ENCODE measurements around the gene ATP10D.
A peak's percentile ranks its signal among the peaks of the same experiment; 100 is the strongest.
"Not testable (repeated sequence)": the region's sequence is repeated elsewhere in the genome, so short reads cannot be mapped to it uniquely, and the experiment has no call there.

ATP10D gene

DNA sequence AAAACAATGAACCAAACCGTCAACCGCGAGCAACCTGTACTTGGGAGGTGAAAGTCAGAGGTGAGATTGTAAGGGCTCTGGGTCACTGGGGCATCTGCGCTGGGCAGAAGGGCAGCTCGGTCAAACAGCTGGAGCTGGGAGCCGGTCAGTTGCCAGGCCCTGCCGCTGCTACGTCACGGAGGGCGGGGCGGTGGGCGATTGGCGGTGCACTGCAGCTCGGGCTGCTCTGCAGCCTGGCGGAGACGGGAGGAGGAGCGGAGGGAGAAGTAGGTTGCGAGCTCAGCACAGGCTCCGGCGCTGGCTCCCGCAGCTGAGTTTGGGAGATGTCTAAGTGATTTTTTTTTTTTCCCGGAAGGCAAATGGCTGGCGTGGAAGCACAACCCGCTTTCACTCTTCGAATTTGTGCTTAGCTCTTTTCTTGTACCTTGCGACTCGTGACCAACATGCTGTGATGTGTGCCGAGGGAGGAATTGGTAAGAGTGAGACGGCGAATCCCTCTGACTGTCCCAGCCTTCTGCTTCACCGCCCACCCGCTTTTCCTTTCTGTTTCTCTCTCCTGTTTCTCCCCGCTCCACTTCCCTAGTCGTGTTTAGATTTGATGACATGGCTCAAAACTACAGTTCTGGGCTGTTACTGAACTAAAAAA, at the start of gene ATP10D:
Gene ATP10D, plus strand, starts transcription at position 229 of the 646 bp plus-strand sequence. CDS start 27,266 bp downstream, outside the sequence.
- DNase-seq = peak; percentile 86

DNA sequence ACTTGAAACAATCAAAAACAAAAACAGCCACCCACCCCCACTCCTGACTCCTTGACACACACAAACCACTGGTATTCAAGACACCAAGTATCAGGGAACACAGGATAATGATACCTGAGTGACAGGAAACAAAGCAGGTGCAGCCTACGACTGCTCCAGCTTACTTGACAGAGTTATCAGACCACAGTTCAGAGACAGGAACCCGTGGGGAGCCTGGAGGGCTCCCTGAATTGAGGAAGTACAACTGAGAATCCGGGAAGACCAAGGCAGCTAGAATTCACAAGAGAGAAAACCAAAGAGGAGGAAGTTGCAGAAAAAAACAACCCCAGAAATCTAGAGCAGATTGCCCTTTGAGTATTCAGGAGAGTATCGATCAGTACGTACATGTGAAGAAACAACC, 42.1 kb upstream of the ATP10D start:
- peak; percentile 20 for DNase-seq

DNA sequence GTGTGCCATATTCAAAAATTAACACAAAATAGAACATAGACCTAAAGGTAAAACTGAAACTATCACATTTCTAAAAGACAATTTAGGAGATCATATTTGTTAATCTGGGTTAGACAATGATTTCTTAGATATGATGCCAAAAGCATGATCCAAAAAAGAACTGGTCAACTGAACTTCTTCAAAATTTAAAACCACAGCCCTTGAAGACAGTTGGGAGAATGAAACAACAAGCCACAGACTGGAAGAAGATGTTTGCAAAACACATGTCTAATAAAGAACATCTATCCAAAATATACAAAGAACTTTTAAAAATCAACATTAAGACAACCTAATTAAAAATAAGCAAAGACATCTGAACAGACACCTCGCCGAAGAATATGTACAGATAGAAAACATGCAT, 41.0 kb upstream of the ATP10D start:
- no peak for DNase-seq

DNA sequence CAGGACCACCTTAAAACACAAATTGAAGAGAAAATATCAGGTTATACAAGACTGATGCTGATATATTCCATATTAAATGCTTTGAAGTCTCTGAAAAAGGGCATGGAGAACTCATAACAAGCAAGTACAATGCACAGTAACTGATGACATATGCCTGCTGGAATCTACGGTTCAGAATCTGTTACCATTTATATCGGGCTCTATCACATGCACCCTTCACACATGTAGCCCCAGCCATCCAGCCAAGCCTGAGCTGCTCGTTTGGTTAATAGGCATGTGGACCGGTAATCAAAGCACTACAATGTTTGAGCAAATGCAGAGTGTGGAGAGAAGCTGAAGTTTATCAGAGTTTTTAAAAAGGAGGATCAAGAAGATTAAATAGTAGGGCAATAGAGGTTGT, 33.4 kb upstream of the ATP10D start:
- DNase-seq = no peak

DNA sequence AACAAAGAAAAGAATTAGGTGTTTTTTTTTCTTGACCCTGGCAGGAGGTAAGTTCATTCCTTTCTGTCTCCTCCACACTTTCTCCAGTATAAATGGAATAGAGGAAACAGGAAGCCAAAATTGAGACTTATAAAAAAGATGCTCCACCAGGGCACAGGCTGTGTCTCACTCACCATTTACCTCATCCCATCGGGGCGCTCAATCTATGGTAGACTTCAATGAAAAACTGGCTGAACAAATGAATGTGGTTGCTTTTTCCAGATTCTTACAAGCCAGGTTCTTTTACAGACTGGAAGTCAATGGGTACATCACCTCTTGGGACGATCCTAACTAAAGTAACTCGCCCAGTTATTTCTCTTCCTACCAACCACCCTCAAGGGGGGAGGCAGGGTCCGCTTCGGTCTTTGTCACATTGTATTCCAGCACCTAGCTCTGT, 22.3 kb upstream of the ATP10D start:
- DNase-seq = no peak

DNA sequence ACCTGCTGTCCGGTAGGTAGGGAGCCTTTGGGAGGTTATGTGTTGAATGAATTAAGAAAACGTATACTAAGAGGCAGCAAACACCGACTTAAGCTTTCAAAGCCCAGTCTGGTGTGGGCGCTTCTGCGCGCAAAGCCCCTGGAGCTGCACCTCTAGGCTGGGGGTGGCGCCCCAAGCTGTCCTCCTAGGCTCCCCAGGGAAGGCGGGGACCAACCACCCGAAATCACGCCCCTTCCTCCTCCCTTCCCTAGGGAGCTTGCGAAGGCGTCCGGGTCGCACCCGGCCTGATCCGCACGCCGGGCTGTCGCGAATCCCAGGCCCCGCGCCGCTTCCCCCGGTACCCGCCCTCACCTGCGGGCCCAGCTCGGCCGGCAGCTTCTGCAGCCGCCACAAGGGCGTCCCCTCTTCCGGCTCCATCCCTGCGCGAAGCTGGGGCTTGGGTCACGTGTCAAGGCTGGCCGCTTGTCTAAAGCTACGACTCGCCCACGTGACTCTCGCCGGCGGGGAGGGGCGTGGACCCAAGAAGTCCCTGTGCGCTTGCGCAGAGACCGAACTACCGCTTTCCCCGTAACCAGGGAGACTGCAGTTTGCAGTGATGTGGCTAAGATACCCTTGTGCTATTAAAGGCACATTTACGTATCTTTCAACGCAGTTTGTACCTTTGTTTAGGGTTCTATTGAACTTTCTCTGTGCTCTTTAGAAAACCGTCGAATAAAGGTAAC, 21.7 kb upstream of the ATP10D start, which contains the start of gene COMMD8:
Gene COMMD8, minus strand, starts transcription at position 468 of the 722 bp plus-strand sequence. Its CDS starts 51 bp downstream, at position 417.
- DNase-seq = peak; percentile 98

DNA sequence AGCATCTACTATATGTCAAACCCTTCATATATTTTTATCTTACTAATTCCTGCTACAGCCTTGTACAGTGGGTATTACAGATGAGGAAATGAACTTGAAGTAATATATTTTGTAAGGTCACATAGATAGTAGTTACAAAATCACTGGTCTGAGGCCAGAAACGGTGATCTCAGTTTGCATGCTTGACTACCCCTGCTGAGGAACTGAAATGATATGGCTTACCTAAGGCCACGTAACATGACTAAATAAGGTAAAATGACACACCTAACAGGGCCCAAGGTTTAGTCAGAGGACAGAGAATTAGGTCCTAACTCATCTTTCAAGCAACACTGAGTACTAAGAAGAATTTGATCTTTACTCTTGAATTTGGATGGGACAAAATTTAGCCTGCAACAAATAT, 20.1 kb upstream of the ATP10D start:
- DNase-seq = peak; percentile 31

DNA sequence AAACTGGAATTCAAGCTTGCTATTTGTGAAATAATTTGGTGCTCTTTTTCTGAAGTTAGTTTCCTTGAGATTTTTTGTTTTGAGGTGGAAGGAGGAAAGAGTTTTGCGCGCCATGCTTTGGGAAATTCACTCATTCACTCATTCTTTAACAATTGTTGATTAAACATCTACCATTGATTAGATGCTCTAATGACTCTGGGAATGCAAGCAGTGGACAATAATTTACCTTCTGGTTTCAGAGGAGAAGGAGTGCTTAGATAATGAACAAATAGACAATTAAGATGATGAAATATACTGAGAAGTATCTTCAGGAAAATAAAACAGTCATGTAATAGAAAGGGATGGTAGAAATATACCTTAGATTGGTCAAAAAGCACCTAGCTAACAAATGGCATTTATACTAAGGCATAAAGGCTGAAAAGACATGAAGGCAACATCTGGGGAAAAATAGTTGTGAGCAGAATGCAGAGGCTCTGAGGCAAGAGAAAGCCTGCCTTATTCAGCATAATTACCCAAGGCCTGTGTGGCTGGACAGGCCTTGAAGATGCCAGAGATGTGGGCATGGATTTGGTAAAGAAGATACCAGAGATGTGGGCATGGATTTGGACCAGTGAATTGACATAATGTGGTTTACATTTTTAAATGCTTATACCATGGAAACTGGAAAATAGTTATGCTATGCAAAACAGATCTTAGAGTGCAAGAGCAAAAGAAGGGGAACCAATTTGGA, 18.9 kb upstream of the ATP10D start:
- no peak for DNase-seq

DNA sequence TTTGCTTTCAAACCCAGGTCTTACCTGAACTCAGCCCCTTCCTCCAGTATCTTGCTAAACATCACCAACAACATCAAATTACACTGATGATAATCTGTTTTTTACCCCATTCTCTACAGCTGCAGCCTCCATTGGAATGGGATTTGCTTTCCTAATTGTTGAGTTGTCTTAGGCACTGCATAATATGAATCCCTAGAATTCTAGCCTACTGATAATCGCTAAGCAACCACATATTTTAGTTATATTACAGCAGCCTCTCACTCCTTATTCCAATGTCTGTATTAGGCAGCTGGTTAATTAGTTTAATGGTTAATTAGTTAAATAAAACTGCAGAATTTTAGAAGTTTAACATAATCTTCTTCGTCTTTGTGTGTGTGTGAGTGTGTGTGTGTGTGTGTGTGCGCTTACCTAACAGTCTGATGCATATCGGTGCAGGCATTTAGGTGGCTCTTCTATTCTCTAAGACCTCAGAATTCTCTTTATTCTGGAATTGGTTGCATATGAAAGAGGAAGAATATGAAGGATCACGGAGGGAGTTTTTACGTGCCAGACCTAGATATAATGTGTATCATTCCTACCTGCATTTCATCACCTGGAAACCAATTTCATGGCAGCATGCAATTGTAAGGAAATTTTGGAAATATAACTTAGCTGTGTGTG, 16.2 kb upstream of the ATP10D start:
- DNase-seq = no peak

DNA sequence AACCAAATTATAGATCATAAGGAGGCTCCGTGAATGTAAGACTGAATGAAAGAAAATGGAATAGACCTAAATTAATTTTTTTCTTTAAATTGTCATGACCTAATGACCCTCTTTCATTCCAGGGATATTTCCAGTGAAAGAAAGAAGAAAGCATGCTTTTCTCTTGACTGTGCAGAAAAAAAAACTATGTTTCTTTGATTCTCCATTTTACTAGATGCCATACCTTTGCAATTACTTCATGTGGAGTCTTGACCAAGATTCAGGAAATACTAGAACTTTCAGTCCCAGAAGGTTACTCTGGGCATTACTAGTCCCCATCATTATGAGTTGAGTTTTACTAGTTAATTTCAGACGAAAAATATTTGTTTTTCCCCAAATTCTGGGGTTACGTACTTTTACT, 15.1 kb upstream of the ATP10D start:
- DNase-seq = no peak

DNA sequence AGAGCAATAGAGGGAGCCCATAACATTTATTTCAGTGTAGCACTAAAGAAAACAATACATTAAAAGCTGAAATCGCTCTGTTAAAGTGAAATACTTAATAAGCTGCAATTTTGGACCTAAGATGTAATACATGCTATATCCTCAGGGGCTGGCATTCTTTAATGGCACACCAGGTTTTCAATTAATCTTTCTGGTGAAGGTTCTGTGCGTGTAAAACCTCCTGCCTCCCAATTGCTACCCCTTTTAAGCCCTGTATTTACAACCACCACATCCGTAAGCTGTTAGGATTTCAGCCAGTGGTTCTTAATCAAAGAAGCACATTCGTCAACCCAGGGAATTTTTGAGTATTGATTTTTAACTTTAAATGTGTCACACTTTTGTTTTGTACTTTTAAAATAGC, 14.0 kb upstream of the ATP10D start:
- no peak for DNase-seq

DNA sequence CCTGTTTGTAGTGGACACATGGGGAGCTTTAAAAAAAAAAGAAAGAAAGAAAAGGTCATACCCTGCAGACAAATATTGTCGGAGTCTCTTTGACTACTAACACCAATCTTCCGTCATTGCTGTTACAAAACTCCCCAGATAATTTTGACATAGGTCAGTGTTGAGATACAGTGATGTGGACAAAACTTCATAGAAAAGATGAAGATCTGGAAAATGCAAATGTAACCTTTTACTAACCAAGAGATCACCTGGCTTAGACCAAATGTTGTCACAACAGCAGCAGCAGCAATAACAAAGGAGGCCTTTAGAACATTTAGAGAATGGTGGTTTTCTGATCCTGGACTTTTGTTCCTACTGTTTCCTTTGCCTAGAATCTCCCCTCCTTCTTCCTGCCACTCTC, 13.5 kb upstream of the ATP10D start:
- no peak for DNase-seq

DNA sequence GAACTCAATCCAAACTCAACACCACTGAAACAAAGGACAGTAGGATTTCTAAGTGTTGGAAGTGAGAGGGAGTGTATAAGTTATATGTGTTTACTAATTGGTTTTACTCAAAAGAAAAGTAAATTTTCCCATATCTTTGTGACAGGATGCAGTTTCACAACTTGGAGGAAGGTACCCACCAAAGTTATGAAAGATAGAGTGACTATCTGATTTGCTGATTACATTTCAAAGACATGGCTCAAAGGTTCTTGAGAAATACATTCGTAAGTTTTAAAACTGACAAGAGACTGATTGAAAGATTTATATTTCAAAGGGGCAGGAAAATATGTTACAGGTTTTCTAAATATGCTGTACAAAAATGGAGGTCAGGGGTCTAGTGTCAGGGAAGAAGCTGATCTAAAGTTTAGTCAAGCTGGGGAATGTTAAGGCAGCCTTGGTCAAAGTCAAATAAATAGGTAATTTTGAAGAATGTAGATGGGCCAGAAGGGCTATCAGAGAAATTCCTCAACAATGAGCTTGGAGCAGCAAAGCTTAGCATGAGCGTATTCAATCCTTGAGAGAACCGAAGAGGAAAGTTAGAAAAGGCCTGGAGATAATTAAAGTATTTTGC, 11.8 kb upstream of the ATP10D start:
- no peak for DNase-seq

DNA sequence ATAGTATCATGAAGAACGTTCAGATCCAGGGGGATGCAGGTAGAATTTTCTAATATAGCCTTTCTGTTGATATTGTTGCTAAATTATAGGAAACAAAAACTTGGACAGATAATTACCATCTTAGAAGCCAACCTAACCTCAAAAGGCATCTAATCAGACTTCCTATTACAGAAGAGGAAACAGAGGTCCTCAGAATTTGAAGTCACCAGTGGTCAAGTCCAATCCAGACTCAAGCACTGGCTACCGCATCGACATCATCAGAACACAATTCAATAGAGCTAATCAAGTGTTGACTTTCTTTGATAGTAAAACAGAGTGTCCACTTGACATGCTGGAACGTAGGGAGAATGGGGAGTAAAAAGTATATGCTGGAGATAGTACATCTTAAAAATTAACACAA, 10.3 kb upstream of the ATP10D start:
- no peak for DNase-seq

DNA sequence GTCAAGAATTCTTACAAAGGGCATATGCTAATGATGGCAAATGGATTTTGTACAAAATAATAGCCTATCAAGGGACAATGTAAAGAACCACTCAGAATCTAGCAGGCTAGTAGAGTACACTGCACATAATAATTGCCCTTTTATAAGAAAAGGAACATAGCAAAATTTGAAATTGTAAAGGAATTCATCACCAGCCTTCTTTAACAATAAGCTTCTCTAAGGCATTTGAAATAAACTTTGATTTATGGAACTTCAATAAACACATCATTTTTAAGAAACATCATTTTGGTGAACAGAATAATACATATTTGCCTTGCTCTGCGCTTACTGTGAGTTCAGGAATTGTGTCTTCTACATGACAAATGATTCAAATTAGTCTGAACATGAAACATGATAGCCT, 9.7 kb upstream of the ATP10D start:
- no peak for DNase-seq

DNA sequence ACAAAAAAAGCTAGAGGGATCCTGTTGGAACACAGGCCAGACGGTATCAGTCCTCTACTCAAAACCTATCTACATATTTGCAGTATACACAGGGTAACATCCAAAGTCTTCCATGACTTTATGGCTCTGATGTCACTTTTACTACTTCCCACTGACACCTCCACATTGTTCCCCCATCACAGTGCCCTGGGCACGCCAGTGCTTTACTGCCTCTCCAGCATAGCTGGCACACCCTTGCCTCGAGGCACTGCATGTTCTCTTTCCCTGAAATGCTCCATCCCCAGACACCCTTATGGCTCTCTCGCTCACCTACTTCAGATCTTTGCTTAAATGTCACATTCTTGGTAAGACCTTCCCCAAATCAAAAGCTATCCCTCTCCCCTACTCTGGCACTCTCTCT, 6.3 kb upstream of the ATP10D start:
- DNase-seq = no peak

DNA sequence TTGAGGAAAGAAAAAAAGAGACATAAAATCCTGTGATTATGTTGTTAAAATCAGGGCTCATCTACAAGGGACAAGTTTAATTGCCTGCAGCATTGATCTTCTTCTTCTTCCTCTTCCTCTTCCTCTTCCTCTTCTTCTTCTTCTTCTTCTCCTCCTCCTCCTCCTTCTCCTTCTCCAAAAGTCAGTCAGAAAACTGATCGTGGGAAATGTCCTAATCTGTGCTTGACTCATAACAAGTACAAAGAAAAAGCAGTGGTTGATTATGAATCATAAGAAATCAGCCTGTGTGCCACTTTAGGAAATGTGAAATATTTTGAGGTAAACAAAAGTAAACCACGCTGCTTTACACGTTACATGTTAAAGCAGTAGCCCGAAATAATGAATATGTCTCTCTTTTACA, 2.7 kb upstream of the ATP10D start:
- no peak for DNase-seq

DNA sequence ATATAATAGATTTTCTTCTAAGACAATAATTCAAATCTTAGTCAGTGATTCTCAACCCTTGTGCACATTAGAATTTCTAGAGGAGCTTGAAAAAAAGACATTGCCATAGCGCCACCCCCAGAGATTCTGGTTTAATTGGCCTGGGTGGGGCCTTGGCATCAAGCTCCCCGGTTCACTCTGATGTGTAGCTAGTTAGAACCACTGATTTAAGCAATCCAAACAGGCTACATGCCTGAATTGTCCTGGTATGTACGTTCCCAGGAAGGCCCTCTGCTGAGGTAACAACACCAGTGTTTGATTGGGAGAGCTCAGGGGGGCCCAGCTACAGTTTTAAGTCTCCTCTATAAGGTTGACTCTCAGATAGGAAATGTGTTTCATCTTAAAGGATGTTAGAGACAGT, 1.3 kb upstream of the ATP10D start:
- no peak for DNase-seq

DNA sequence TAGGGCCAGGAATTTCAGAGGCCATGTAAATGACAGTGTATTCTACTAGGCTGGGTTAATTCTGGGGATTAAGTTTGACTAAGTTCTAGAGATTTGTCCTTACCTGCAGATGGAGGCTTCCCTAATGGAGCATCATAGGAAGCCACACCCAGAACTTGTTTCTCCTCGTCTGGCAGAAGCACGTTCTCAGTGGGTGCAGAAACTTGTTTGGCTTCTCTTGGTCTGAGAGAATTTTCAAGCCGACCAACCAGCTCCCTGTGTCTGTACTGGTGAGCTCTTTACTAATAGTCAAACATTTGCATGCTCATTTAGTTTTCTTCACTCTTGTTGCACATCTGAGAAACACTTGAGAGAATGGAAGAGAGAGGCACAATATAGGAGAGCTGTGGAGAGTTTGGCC, 907 bp upstream of the ATP10D start:
- DNase-seq = no peak

DNA sequence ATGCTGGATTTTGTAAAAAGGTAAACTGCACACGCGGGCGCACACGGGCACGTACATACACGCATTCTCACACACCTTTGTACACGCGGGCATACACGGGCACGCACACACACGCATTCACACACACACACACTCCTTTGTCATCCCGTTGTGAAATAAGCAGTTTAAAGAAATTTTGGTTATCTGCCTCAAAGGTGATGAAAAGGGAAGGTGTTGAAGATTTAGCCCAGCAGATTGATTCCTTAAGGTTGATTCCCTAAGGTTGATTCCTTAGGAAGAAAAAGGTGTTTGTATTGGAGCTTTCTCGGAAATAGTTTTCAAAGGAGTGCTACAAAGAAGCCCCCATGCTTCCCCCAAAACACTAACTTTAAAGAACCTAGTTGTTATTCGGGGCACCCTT, 693 bp downstream of the ATP10D start:
- no peak for DNase-seq

DNA sequence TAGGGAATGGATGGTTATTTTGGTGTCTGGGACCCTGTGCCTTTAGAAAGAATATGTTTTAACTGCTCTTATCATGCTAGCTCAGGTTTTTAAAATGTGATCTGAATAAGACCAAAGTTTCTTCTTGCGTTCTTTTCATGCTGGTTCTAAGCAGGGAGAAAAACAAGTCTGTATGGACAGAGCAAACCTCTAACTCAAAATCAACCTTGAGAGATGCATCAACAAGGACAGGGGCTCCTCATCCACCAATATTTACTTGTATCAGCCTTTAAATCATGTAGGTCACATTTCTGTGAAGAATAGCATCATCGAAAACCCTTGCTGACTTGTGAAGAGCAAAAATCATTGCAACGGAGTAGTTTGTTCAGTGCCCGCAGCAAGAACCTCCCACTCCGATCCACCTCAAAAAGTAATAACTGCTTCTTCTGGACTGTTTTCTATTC, 1.2 kb downstream of the ATP10D start:
- DNase-seq = no peak

DNA sequence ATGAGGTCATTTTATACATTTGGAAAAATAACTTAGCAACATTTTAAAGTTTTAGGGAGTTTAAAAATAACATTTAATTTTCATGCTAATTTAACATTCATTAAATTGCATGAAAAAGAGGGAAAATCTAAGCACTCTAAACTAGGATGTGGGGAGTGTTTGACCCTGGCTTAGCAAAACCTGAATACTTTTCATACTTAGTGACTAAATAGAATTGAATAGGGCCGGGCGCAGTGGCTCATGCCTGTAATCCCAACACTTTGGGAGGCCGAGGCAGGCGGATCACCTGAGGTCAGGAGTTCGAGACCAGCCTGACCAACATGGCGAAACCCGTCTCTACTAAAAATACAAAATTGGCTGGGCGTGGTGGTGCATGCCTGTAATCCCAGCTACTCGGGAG, 1.7 kb downstream of the ATP10D start:
- not testable (repeated sequence) for DNase-seq

DNA sequence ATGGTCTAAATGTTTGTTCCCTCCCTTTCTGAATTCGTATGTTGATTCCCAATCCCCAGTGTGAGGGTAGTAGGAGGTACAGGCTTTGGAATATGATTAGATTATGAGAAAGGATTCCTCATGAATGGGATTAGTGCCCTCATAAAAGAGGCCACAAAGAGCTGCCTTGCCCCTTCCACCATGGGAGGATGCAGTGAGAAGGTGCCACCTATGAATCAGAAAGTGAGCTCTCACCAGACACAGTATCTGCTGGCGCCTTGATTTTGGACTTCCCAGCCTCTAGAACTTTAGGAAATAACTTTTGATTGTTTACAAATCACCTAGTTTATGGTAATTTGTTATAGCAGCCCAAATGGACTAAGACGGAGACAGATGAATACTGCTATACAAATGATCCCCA, 3.6 kb downstream of the ATP10D start:
- DNase-seq = no peak

Data from CD4-positive, alpha-beta T cell treated with Interleukin-15 for 1 hour (primary cell).